GDM1 (cell line): ENCODE results near the gene CNOT2.
"Not testable (repeated sequence)": the region's sequence is repeated elsewhere in the genome, so short reads cannot be mapped to it uniquely, and the experiment has no call there.

ENCODE experiments used
- DNase-seq: peaks from one replicate; lab custom pipeline; 2025; lab: John Stamatoyannopoulos, UW

CNOT2 gene

GRCh38 chr12:70365648-70366518 is 122.7 kb downstream of the CNOT2 start, which contains the start of gene KCNMB4:
Gene KCNMB4, plus strand, starts transcription at chr12:70366290. Its CDS starts 445 bp downstream, at chr12:70366735.
- DNase-seq: peak; percentile 20

GRCh38 chr12:70366581-70367257 is 123.5 kb downstream of the CNOT2 start:
- peak; percentile 29 for DNase-seq

- DNase-seq: no peak
Measured at GRCh38 chr12:70367258-70368141, 124.3 kb downstream of the CNOT2 start.

GRCh38 chr12:70372881-70373280 is 129.6 kb downstream of the CNOT2 start:
- DNase-seq: no peak

GRCh38 chr12:70379846-70380245 is 136.6 kb downstream of the CNOT2 start:
- DNase-seq: no peak

- DNase-seq: no peak
Measured at GRCh38 chr12:70383484-70383883, 140.3 kb downstream of the CNOT2 start.

GRCh38 chr12:70383886-70384285 is 140.7 kb downstream of the CNOT2 start:
- DNase-seq: no peak

- no peak for DNase-seq
Measured at GRCh38 chr12:70386771-70387170, 143.5 kb downstream of the CNOT2 start.

- no peak for DNase-seq
Measured at GRCh38 chr12:70389678-70390077, 146.4 kb downstream of the CNOT2 start.

GRCh38 chr12:70392631-70393030 is 149.4 kb downstream of the CNOT2 start:
- not testable (repeated sequence) for DNase-seq

- no peak for DNase-seq
Measured at GRCh38 chr12:70393787-70394499, 150.7 kb downstream of the CNOT2 start.

- no peak for DNase-seq
Measured at GRCh38 chr12:70398002-70398401, 154.8 kb downstream of the CNOT2 start.

GRCh38 chr12:70398862-70399261 is 155.6 kb downstream of the CNOT2 start:
- DNase-seq: no peak

GRCh38 chr12:70399311-70399710 is 156.1 kb downstream of the CNOT2 start:
- no peak for DNase-seq

GRCh38 chr12:70400124-70400523 is 156.9 kb downstream of the CNOT2 start:
- no peak for DNase-seq

GRCh38 chr12:70402597-70402996 is 159.4 kb downstream of the CNOT2 start:
- DNase-seq: no peak

GRCh38 chr12:70403826-70404225 is 160.6 kb downstream of the CNOT2 start:
- no peak for DNase-seq
